Activated CD4-positive, alpha-beta T cell treated with anti-CD3 and anti-CD28 coated beads for 36 hours (primary cell): ENCODE data around the gene DNER. TPM values are rescaled to one million over a fixed set of nuclear protein-coding genes. Genes with fewer than 3 reads are reported as not detected.

ENCODE experiments used
- ATAC-seq: fragments of 200-7000 bp; cut with Tn5 transposase; one replicate; pipeline ENCODE4 v1.10.0; 2021; ENCODE audit warnings: mild to moderate bottlenecking, moderate library complexity
- CTCF ChIA-PET: fragments of 350-600 bp; sonication (Branson Sonifier 250); formaldehyde crosslinking; loops from one replicate; lab custom pipeline; 2021; ENCODE audit warnings: antibody characterized with exemption; lab: Charles Lee
- POLR2A ChIA-PET: fragments of 350-600 bp; sonication (Branson Sonifier 250); formaldehyde crosslinking; loops from one replicate; lab custom pipeline; 2021; ENCODE audit warnings: antibody characterized with exemption, inconsistent platforms; lab: Charles Lee
- DNase-seq: peaks from one replicate; pipeline ENCODE4 v3.0.0-alpha.2; 2020
- H3K27ac Mint-ChIP-seq: one replicate; pipeline ENCODE4 v1.8.0; 2021; ENCODE audit warnings: mixed read lengths
- H3K27me3 Mint-ChIP-seq: one replicate; pipeline ENCODE4 v1.8.0; 2021; ENCODE audit warnings: mixed read lengths
- H3K36me3 Mint-ChIP-seq: one replicate; pipeline ENCODE4 v1.8.0; 2021; ENCODE audit warnings: low read depth, mixed read lengths
- H3K4me1 Mint-ChIP-seq: one replicate; pipeline ENCODE4 v1.8.0; 2021; ENCODE audit warnings: mixed read lengths
- H3K4me3 Mint-ChIP-seq: one replicate; pipeline ENCODE4 v1.8.0; 2021; ENCODE audit warnings: mild to moderate bottlenecking, moderate library complexity, mixed read lengths
- H3K9me3 Mint-ChIP-seq: one replicate; pipeline ENCODE4 v1.8.0; 2021; ENCODE audit warnings: low read depth, mixed read lengths
- intact Hi-C, 2 experiments: fragments of 100-400 bp; cut with DNase I in 1 of 2; cut with micrococcal nuclease in 1 of 2; formaldehyde crosslinking; loops; one replicate each; pipeline versions ENCODE4 v1.14.2 to v1.15.1; 2022 to 2024; cut with DNase I, micrococcal nuclease
- total RNA-seq, 2 experiments: library from RNA; stranded (reverse); gene quantifications; one replicate each; pipeline ENCODE4 v1.2.3, GENCODE V29; 2021

The DNER gene
- total RNA-seq, 2 experiments from 2014 or later, result not detected

GRCh38 chr2:229582151-229582550 is 132.2 kb downstream of the DNER start:
- no peaks in the 10 kb centered on the region for H3K36me3 Mint-ChIP-seq
- H3K27me3 Mint-ChIP-seq, result peaks cover 26% of the 10 kb centered on the region
- POLR2A ChIA-PET, result no interaction called here
- H3K27ac Mint-ChIP-seq, result no peak overlapping the region
- no peaks in the 10 kb centered on the region for H3K9me3 Mint-ChIP-seq
- intact Hi-C loops, result loop anchor here in 1 of 2 experiments (10.0 kb wide), 1 partner anchor 147 kb away; no protein-coding TSS in a partner anchor
- ATAC-seq (no peak), DNase-seq (no peak)
- no peaks in the 10 kb centered on the region for H3K4me1 Mint-ChIP-seq
- CTCF ChIA-PET, result no interaction called here
- H3K4me3 Mint-ChIP-seq, result no peak overlapping the region

DNA sequence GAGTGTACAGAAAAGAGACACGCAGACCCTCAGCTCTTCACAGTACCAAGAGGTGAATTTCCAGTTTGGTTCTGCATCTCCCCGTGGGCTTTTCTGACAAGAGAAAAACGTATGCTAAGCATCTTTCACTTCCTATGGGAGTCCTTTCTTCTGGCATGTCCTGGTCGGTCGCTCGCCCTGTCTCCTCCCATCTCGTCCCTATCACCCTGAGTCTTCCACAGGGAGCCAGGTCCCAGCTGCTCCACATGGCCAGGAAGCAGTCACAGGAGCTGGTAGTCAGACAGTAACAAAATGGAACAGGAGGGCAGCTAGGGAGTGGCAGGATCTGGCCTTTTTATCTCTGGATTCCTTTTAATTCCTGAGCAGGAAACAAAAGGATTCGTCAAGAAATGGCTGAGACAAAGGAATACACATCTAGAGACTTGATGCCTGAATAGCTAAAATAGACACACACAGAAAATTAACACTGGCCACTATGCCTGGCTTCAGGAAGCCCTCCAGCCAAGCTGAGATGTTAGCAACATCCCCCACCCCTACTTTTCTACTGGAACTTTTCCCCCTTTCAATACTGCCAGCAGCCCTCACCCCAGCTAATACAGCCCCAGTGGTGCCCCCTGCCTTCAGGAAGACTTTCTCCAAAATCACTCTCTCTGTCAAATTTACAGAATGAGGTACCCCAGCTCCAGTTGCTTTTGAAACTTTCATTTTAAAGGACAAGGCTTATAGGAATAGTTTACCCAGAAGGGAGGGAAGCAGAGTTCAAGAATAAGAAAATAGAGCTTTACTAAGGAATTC is 136.1 kb downstream of the DNER start:
- H3K4me3 Mint-ChIP-seq, result no peak overlapping the region
- intact Hi-C loops, result no loop called here

DNA sequence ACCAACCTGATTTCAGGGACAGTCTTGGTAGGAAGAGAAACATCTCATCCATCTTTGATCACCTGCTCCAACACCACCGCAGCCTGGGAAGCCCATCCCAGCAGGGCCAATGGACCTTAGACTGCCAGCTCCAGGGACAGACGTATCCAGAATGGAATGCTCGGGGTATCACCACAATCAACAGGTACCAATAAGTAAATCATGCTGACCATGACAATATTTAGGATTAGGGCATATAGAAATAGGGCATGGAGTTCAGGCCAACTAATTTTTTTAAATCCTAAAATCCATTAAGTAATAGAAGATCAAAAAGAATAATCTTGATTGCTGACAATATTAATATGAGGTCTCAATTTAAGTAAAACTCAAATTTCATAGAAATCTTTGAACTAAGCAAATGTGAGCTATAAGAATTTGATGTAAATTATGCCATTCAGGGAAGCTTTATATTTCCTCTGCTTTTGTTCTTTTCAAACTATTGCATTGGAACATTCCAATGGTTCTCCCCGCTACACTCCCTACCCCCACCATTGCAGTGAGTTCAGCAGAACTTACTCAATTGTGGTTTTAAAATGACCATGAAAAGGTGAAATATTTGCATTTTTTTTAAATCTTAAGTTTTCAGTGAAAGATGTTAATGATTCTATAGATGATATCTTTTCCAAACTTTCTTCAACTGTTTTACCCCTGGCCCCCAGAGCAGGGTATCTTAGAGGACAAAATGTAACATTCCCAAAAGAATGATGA is 138.6 kb downstream of the DNER start:
- Mint-ChIP-seq H3K36me3 (no peaks in the 10 kb centered on the region), H3K4me1 (no peaks in the 10 kb centered on the region), H3K27me3 (peaks cover 20% of the 10 kb centered on the region), H3K4me3 (no peak overlapping the region), H3K27ac (no peak overlapping the region), H3K9me3 (no peaks in the 10 kb centered on the region)
- intact Hi-C loops, result no loop called here
- ChIA-PET POLR2A (no interaction called here), CTCF (interaction anchor here (0.9 kb wide), 1 partner anchor 13 kb away, joined by 3 read pairs; no protein-coding TSS in a partner anchor)
- ATAC-seq (no peak), DNase-seq (no peak)

More for the DNA sequence above, 136.1 kb downstream of the DNER start:
- POLR2A ChIA-PET, result no interaction called here
- Mint-ChIP-seq H3K36me3 (no peaks in the 10 kb centered on the region), H3K4me1 (no peaks in the 10 kb centered on the region), H3K27me3 (peaks cover 25% of the 10 kb centered on the region), H3K9me3 (no peaks in the 10 kb centered on the region), H3K27ac (no peak overlapping the region)
- DNase-seq (no peak), ATAC-seq (no peak)
- CTCF ChIA-PET, result no interaction called here

DNA sequence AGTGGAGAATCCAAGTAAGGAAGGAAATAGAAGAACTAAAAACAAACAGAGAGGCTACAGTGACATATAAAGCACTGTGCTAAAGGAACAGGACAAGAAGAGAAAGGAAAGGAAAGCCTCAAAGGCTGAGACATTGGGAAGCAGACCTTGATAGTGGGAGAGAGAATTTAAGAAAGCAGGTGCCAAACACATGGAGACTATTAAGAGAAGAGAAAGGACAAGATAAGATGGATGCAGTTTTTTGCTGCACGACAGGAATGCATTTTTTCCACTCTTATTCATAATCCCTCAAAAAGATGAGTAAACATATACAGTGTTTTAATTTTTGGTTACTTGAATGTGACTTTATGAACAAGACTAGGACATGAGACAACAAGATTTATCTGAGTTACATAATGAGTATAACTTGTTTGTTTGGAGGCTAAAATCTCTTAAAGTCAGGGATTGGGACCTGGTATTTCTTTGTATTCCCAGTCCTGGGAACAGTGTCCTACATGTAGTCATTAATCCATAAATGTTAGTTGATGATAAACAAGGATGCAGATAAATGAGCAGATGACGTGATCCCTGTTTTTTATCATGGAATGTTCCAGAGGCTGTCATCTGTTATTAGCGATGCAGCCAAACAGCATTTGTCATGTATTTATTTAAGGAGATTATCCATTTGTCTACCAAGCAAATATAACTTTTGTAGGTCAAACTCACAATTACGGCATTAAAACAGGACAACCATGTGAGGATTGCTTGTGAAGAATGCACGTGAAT is 141.7 kb downstream of the DNER start:
- Mint-ChIP-seq H3K9me3 (no peaks in the 10 kb centered on the region), H3K27ac (no peak overlapping the region), H3K4me1 (no peaks in the 10 kb centered on the region), H3K36me3 (no peaks in the 10 kb centered on the region), H3K4me3 (no peak overlapping the region), H3K27me3 (peaks cover 16% of the 10 kb centered on the region)
- DNase-seq (no peak), ATAC-seq (no peak)
- ChIA-PET POLR2A (no interaction called here), CTCF (no interaction called here)
- intact Hi-C loops, result no loop called here

DNA sequence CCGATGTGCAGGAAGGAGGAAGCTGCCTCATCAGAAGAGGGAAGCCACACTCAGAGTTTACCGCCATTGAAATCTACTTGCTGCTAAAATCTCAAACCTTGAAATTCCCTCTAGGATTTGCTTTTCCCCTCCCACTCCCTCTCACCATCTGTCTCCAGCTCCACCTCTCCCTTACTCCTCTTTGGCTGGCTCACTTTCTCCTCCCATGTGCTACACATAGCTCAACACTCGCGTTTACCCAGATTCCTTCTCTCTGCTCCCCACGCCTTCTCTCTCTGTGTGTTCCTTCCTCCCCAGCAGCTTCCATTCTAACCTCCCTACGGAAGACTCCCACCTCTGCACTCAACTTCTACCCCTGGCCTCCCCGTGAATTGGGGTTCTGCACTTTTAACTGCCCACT is 143.1 kb downstream of the DNER start:
- ChIA-PET CTCF (no interaction called here), POLR2A (no interaction called here)
- Mint-ChIP-seq H3K36me3 (no peaks in the 10 kb centered on the region), H3K9me3 (no peaks in the 10 kb centered on the region), H3K27me3 (peaks cover 15% of the 10 kb centered on the region), H3K4me1 (no peaks in the 10 kb centered on the region), H3K27ac (no peak overlapping the region), H3K4me3 (no peak overlapping the region)
- intact Hi-C loops, result no loop called here
- ATAC-seq (no peak), DNase-seq (no peak)

GRCh38 chr2:229566370-229566769 is 148.0 kb downstream of the DNER start:
- intact Hi-C loops, result no loop called here
- ATAC-seq (no peak), DNase-seq (no peak)
- Mint-ChIP-seq H3K4me1 (no peaks in the 10 kb centered on the region), H3K27me3 (peaks cover 5% of the 10 kb centered on the region), H3K4me3 (no peak overlapping the region), H3K27ac (no peak overlapping the region), H3K36me3 (no peaks in the 10 kb centered on the region), H3K9me3 (no peaks in the 10 kb centered on the region)
- POLR2A ChIA-PET, result no interaction called here
- CTCF ChIA-PET, result interaction anchor here (0.7 kb wide), 1 partner anchor 1824 kb away, joined by 3 read pairs; no protein-coding TSS in a partner anchor

DNA sequence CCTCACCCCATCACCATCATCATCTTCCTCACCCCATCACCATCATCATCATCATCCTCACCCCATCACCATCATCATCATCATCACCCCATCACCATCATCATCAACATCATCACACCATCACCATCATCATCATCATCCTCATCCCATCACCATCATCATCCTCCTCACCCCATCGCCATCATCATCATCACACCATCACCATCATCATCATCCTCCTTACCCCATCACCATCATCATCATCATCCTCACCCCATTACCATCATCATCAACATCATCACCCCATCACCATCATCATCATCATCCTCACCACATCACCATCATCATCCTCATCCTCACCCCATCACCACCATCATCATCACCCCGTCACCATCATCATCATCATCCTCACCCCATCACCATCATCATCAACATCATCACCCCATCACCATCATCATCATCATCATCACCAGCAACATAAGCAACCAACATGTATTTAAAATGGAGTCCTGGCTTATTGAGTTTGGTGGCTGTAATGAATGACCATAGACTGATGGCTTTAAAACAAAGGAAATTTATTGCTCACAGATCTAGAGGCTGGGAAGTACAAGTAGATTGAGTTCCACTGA is 150.0 kb downstream of the DNER start:
- Mint-ChIP-seq H3K4me3 (no peak overlapping the region), H3K27ac (no peak overlapping the region), H3K27me3 (peaks cover 5% of the 10 kb centered on the region), H3K9me3 (no peaks in the 10 kb centered on the region), H3K4me1 (no peaks in the 10 kb centered on the region), H3K36me3 (no peaks in the 10 kb centered on the region)
- DNase-seq, result no peak
- POLR2A ChIA-PET, result no interaction called here
- intact Hi-C loops, result no loop called here
- CTCF ChIA-PET, result no interaction called here
- no peak for ATAC-seq

- DNase-seq (no peak), ATAC-seq (no peak)
- CTCF ChIA-PET, result no interaction called here
- Mint-ChIP-seq H3K36me3 (no peaks in the 10 kb centered on the region), H3K4me3 (no peak overlapping the region), H3K9me3 (no peaks in the 10 kb centered on the region), H3K27me3 (peaks cover 6% of the 10 kb centered on the region), H3K4me1 (no peaks in the 10 kb centered on the region), H3K27ac (no peak overlapping the region)
- intact Hi-C loops, result no loop called here
- POLR2A ChIA-PET, result no interaction called here
These were observed 151.0 kb downstream of the DNER start for GRCh38 chr2:229563388-229563787.

DNA sequence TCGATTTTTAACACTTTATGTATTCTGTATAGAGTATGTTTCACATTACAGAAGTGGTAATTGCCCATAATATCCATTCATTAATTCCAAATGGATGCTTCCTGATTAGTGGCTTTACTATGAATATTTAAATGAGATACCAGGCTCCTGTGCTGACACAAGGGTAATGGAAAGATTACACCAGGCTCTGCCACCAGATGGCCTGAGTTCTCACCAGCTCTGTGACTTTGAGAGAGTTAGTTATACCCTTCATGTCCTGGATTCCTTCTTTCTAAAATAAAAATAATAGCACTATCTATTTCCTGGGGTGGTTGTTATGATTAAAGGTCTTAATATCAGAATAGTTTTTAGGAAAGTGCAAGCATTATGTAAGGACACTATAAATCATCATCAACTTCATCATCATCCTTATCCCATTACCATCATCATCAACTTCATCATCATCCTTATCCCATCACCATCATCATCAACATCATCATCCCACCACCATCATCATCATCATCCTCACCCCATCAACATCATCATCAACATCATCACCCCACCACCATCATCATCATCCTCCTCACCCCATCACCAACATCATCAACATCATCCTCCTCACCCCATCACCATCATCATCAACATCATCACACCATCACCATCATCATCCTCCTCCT is 151.8 kb downstream of the DNER start:
- POLR2A ChIA-PET, result no interaction called here
- H3K4me1 Mint-ChIP-seq, result no peaks in the 10 kb centered on the region
- CTCF ChIA-PET, result interaction anchor here (0.7 to 1.0 kb wide), 2 partner anchors 24 to 74 kb away, joined by 3 to 6 read pairs; no protein-coding TSS in a partner anchor
- no peak overlapping the region for H3K4me3 Mint-ChIP-seq
- no peak overlapping the region for H3K27ac Mint-ChIP-seq
- H3K36me3 Mint-ChIP-seq, result no peaks in the 10 kb centered on the region
- ATAC-seq (no peak), DNase-seq (no peak)
- H3K27me3 Mint-ChIP-seq, result peaks cover 4% of the 10 kb centered on the region
- intact Hi-C loops, result no loop called here
- no peaks in the 10 kb centered on the region for H3K9me3 Mint-ChIP-seq

DNA sequence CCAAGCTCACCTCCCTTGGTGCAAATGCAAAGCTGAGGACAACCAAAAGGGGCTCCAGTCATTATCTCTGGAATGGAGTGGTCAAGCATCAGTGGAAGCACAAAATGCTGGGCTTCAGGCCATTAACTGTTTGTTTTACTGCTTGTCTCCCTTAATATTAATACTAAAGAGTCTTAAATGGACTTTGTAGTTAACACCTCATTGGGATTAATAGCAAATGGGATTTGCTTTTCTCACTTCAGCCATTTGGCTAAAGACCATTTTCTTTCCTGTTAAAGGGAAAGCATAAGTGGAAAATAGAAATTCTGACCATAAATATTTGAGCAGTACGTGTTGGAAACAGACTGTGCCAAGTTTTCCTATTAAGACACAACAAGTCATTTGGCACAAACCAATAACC is 154.4 kb downstream of the DNER start:
- H3K4me3 Mint-ChIP-seq, result no peak overlapping the region
- ChIA-PET POLR2A (no interaction called here), CTCF (interaction anchor here (0.6 kb wide), 1 partner anchor 25 kb away, joined by 4 read pairs; no protein-coding TSS in a partner anchor)
- H3K27ac Mint-ChIP-seq, result no peak overlapping the region
- H3K36me3 Mint-ChIP-seq, result no peaks in the 10 kb centered on the region
- no peak for DNase-seq
- H3K27me3 Mint-ChIP-seq, result peaks cover 10% of the 10 kb centered on the region
- H3K4me1 Mint-ChIP-seq, result no peaks in the 10 kb centered on the region
- no peak for ATAC-seq
- intact Hi-C loops, result no loop called here
- H3K9me3 Mint-ChIP-seq, result no peaks in the 10 kb centered on the region

- no peak for DNase-seq
- Mint-ChIP-seq H3K4me1 (no peaks in the 10 kb centered on the region), H3K36me3 (no peaks in the 10 kb centered on the region), H3K9me3 (no peaks in the 10 kb centered on the region), H3K4me3 (no peak overlapping the region), H3K27ac (no peak overlapping the region), H3K27me3 (peaks cover 10% of the 10 kb centered on the region)
- ChIA-PET POLR2A (no interaction called here), CTCF (interaction anchor here (0.7 kb wide), 1 partner anchor 31 kb away, joined by 3 read pairs; no protein-coding TSS in a partner anchor)
- no peak for ATAC-seq
- intact Hi-C loops, result no loop called here
These were observed 161.3 kb downstream of the DNER start for GRCh38 chr2:229553091-229553490.
